ENCODE data around the gene THSD7A. TPM values are rescaled to one million over a fixed set of nuclear protein-coding genes. Genes with fewer than 3 reads are reported as not detected.

Gene THSD7A
- total and polyA plus RNA-seq, 9 of the 15 experiments (the other 6 are each of a cell fraction or from before 2014, with no cell fraction given) = 0.01 to 0.02 TPM; not detected in 7

GRCh38 chr7:11750191-11750590 is 81.8 kb downstream of the THSD7A start:
- WGBS (ENCODE audit: insufficient coverage, low coverage, missing lambda C conversion rate) = 0% methylated on average over 6 of the region's 6 CpGs
- H3K9ac ChIP-seq (ENCODE audit: insufficient read depth in 1 of 2, low read depth in 2 of 2, low read length in 2 of 2) = no peak overlapping the region
- no peak overlapping the region for H3K4me2 ChIP-seq (ENCODE audit: insufficient read depth, low read length)
- H3K9me3 ChIP-seq (replicated peaks; ENCODE audit: control insufficient read depth, insufficient read depth, low read depth, low read length) = no peaks in the 10 kb centered on the region
- H3K4me3 ChIP-seq = no peak overlapping the region
- ChIA-PET CTCF (ENCODE audit: low intra/inter-chr PET ratio) (no interaction called here), POLR2A (no interaction called here)
- no peak overlapping the region for H2AFZ ChIP-seq (ENCODE audit: low read depth, low read length)
- in situ Hi-C loops (cut with MboI) (no loop called here), intact Hi-C loops (cut with micrococcal nuclease) (no loop called here)
- no peaks in the 10 kb centered on the region for H4K20me1 ChIP-seq (replicated peaks; ENCODE audit: control insufficient read depth, insufficient read depth, low read length)
- ATAC-seq (no peak), DNase-seq (ENCODE audit: extremely low read depth in 1 of 4, low spot score in 3 of 4) (no peak), FAIRE-seq (no peak)
- BruUV-seq (replicated peaks) = no TSS peak
- H3K36me3 ChIP-seq (ENCODE audit: control insufficient read depth, insufficient read depth, low read length) = no peaks in the 10 kb centered on the region
- no peaks in the 10 kb centered on the region for H3K9me1 ChIP-seq (ENCODE audit: control insufficient read depth, insufficient read depth, low read length)
- TF ChIP-seq SP1 (CRISPR knock-in tag; IDR thresholded peaks at IDR 0.05) = no peak
- TF ChIP-seq ZNF384 (IDR thresholded peaks at IDR 0.05; ENCODE audit: low read depth, low read length) = no peak
- no peaks in the 10 kb centered on the region for H3K27me3 ChIP-seq (ENCODE audit: control insufficient read depth in 2 of 2, insufficient read depth in 2 of 2, low read length in 2 of 2)
- no peaks in the 10 kb centered on the region for H3K79me2 ChIP-seq (ENCODE audit: control insufficient read depth, insufficient read depth, low read length)
- H3K27ac ChIP-seq (ENCODE audit: extremely low read depth, low read depth, low read length) = no peak overlapping the region
- H3K4me1 ChIP-seq (replicated peaks in 1 of 2; ENCODE audit: control insufficient read depth in 2 of 2, insufficient read depth in 2 of 2, low read length in 2 of 2) = no peaks in the 10 kb centered on the region

- H4K20me1 ChIP-seq (replicated peaks; ENCODE audit: control insufficient read depth, insufficient read depth, low read length) = no peaks in the 10 kb centered on the region
- H3K27me3 ChIP-seq (ENCODE audit: control insufficient read depth in 2 of 2, insufficient read depth in 2 of 2, low read length in 2 of 2) = no peaks in the 10 kb centered on the region
- H3K9me1 ChIP-seq (ENCODE audit: control insufficient read depth, insufficient read depth, low read length) = no peaks in the 10 kb centered on the region
- H2AFZ ChIP-seq (ENCODE audit: low read depth, low read length) = no peak overlapping the region
- no peak overlapping the region for H3K27ac ChIP-seq (ENCODE audit: extremely low read depth, low read depth, low read length)
- intact Hi-C loops (cut with micrococcal nuclease) (no loop called here), in situ Hi-C loops (cut with MboI) (no loop called here)
- no peaks in the 10 kb centered on the region for H3K36me3 ChIP-seq (ENCODE audit: control insufficient read depth, insufficient read depth, low read length)
- no peaks in the 10 kb centered on the region for H3K9me3 ChIP-seq (replicated peaks; ENCODE audit: control insufficient read depth, insufficient read depth, low read depth, low read length)
- BruUV-seq (replicated peaks) = no TSS peak
- no peak overlapping the region for H3K4me3 ChIP-seq
- TF ChIP-seq C11orf30 (IDR thresholded peaks at IDR 0.05; ENCODE audit: low read depth) (no peak), SNIP1 (IDR thresholded peaks at IDR 0.05; ENCODE audit: low read depth) (no peak)
- DNase-seq (ENCODE audit: extremely low read depth in 1 of 4, low spot score in 3 of 4) (no peak), ATAC-seq (no peak), FAIRE-seq (no peak)
- WGBS (ENCODE audit: insufficient coverage, low coverage, missing lambda C conversion rate) = 0% methylated on average over 4 of the region's 4 CpGs
- H3K4me2 ChIP-seq (ENCODE audit: insufficient read depth, low read length) = no peak overlapping the region
- H3K79me2 ChIP-seq (ENCODE audit: control insufficient read depth, insufficient read depth, low read length) = no peaks in the 10 kb centered on the region
- POLR2A ChIA-PET = no interaction called here
- H3K4me1 ChIP-seq (replicated peaks in 1 of 2; ENCODE audit: control insufficient read depth in 2 of 2, insufficient read depth in 2 of 2, low read length in 2 of 2) = no peaks in the 10 kb centered on the region
- no peak overlapping the region for H3K9ac ChIP-seq (ENCODE audit: insufficient read depth in 1 of 2, low read depth in 2 of 2, low read length in 2 of 2)
- CTCF ChIA-PET (ENCODE audit: low intra/inter-chr PET ratio) = no interaction called here
Measured at GRCh38 chr7:11749629-11750028, 82.4 kb downstream of the THSD7A start.
